Measurements from ENCODE around the gene SFXN5. TPM values are rescaled to one million over a fixed set of nuclear protein-coding genes. Genes with fewer than 3 reads are reported as not detected.

Gene SFXN5
- total and polyA plus RNA-seq, 2 donors: 9.2 to 11.8 TPM

DNA sequence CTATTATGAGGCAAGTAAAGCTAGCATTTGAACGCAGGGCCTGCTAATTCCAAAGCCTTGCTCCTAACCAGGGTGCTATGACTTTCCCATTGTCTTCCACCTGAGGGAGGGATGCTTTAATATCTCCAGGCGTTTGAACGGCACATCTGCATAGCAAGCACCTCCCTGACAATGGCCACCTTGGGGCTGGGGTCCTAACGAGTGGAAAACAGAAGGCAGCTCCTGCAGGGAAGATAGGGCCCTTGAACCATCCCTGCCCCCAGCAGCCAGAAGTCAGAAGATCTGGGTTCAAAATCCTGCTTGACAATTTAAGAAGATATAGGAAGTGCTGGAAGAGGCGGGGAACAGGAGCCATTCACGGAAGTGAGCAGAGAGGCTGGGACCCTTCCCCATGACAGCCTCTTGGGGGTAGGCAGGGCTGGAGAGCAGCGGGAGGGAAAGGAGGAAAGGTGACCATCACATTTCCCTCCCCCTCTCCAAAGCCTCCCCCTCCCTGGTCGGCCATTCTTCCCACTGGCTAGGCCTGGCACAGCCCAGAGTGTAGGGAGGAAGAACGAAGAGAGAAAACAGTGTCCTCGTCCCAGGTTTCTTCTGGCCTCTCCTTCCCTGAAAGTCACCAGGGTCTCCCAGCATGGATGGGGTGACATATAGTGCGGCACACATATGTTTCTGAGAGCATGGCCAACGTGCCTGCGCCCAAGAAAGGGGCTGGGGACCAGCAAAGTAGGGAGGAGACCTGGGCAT lies 80.6 kb downstream of the SFXN5 start:
- H3K4me1 ChIP-seq (ENCODE audit: insufficient read depth): no peaks in the 10 kb centered on the region
- no peaks in the 10 kb centered on the region for H3K36me3 ChIP-seq (ENCODE audit: insufficient read depth)
- WGBS: 93% methylated on average over 13 of the region's 13 CpGs
- no peak for DNase-seq (ENCODE audit: extremely low spot score)
- no peak overlapping the region for H3K27ac ChIP-seq (ENCODE audit: low read depth)
- H3K4me3 ChIP-seq (ENCODE audit: low read depth, low read length): no peak overlapping the region

DNA sequence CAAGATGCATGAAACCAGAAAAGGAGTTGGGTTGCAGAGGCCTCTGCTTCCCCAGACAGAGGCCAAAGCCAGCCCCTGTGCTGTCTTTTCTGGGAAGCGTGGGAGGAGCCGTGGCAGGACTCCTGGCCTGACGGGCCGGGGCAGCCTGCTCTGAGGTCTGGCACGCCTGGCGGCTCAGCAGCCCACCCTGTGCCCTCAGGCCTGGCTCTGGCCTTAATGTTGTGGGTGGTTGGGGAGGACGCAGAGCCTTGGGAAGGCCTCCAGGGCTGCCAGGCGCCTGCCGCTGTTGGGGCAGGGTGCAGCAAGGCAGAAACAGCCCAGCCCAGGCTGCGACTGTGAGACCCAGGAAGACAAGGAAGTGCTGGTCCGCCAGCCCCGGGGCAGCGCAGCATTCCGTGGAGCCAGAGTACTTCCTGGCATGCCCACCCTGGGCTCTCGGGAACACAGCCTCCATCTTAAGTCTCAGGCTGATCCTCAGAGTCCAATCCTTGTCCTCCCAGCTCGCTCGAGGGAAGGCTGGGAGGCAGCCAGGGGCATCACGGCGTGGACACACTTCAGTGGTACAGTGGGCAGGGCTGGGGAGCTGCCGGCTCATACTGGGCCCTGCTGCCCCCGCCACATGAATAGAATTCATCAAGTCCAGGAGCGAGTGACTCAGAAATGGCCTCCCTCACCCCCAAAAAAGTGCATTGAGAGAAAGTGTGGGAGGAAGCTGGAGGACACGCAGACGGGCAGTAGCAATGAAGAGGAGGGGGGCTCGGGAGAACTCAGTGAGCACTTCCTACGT lies 81.5 kb downstream of the SFXN5 start:
- no peaks in the 10 kb centered on the region for H3K4me1 ChIP-seq (ENCODE audit: insufficient read depth)
- no peak overlapping the region for H3K27ac ChIP-seq (ENCODE audit: low read depth)
- no peak for DNase-seq (ENCODE audit: extremely low spot score)
- no peak overlapping the region for H3K4me3 ChIP-seq (ENCODE audit: low read depth, low read length)
- WGBS: 75% methylated on average over 26 of the region's 26 CpGs
- no peaks in the 10 kb centered on the region for H3K36me3 ChIP-seq (ENCODE audit: insufficient read depth)

DNA sequence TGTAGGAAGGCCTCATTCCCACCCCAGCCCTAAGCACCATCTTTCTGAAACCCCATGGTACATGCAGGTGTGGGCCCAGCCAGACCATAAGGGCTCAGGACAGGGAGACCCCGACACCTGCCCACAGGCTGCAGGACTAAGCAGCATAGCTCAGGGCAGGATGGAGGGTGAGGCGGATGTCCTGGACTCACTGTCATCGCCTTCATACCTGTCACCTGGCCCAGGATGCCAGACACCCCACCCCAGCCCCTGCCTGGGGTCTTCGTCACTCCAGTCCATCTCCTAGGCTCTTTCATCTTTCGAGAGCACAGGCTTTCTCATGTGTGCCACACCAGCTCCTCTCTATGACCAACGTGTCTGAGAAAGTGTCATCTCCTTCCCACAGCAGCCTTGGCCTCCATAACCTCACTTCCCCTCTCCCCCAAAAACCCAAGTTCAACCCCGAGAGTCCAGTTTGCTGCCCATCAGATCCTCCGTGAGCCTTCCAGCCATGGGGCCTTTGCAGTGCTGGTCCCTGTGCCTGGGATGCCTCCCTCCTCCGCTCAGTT lies 82.7 kb downstream of the SFXN5 start:
- Histone ChIP-seq H3K36me3 (ENCODE audit: insufficient read depth) (no peaks in the 10 kb centered on the region), H3K27ac (ENCODE audit: low read depth) (no peak overlapping the region), H3K4me3 (ENCODE audit: low read depth, low read length) (no peak overlapping the region), H3K4me1 (ENCODE audit: insufficient read depth) (no peaks in the 10 kb centered on the region)
- 92% methylated on average over 9 of the region's 9 CpGs for WGBS
- DNase-seq (ENCODE audit: extremely low spot score): no peak

DNA sequence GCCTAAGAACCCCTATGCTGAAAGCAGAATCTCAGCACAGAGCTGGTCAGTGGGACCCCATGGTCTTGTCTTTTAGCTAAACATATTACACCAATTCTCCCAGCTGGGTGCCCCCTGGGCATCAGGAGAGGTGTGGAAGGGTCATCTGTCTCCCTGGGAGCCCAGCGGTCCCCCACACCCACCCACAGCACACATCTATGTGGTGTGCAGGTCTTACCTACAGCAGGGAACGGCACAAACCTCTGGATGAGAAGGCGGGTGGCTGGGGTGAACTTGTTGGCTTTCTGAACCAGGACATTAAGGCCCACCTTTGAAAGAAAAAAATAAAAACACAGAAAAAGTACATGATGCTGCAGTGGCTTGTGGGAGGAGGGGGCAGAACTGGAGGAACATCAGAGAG lies 83.5 kb downstream of the SFXN5 start:
- H3K36me3 ChIP-seq (ENCODE audit: insufficient read depth): no peaks in the 10 kb centered on the region
- no peak overlapping the region for H3K4me3 ChIP-seq (ENCODE audit: low read depth, low read length)
- H3K4me1 ChIP-seq (ENCODE audit: insufficient read depth): no peaks in the 10 kb centered on the region
- no peak overlapping the region for H3K27ac ChIP-seq (ENCODE audit: low read depth)
- no peak for DNase-seq (ENCODE audit: extremely low spot score)
- 95% methylated on average over 3 of the region's 3 CpGs for WGBS

DNA sequence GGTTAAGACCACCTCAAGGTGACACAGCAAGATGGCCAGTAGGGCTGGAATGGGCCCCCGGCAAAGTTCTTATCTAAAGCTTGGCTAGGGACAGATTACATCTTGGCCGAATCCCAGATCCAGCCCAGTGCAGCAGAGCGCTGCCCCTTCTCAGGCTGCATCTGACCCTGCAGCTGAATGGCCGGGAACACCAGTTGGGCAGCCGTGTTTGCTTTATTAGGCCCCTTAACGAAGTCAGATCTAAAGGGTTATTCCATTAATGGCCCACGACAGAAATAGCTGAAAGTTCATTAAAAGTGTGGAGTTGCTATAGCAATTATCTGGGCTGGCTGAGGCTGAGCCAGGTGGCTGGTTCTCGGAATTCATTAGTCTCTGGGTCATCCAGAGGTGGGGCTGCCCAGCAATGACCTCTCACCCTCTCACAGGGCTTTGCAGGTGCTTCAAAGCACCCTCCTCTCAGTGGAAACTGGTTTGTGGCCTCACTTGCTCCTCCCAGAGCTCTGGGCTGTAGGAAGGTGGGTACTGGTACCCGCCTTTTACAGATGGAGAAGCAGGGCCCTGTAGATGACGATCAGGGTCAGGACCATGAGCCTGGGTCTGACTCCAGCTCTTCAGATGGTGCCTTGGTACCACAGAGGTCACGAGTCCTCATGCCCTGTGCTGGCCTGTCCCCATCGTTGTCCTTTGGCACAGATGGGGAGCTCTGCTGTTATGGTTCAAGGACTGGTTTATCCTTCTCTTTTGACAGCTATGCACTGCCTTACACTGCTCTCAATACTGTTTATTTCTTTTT lies 85.4 kb downstream of the SFXN5 start:
- Histone ChIP-seq H3K4me3 (ENCODE audit: low read depth, low read length) (no peak overlapping the region), H3K36me3 (ENCODE audit: insufficient read depth) (no peaks in the 10 kb centered on the region), H3K27ac (ENCODE audit: low read depth) (no peak overlapping the region), H3K4me1 (ENCODE audit: insufficient read depth) (no peaks in the 10 kb centered on the region)
- WGBS: 65% methylated on average over 12 of the region's 12 CpGs
- DNase-seq (ENCODE audit: extremely low spot score): no peak

DNA sequence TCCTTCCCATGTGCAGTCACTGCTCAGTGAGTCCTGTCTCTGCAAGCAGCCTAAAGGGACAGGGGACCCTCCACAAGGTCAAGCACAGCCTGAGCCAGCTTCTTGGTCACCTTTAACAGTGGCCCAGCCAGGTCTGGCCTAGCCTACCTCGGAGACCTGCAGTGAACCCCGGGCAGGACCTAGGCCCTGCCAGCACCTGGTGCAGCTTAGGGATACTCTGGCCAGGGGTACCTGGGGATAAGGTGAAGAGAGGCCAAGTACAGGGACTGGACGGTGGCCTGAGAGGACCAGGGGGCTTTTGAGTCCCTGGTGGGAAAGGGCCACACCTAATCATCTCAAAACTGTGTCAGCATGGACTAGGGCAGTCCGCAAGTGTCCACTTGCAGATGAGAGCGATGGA lies 86.4 kb downstream of the SFXN5 start:
- Histone ChIP-seq H3K36me3 (ENCODE audit: insufficient read depth) (no peaks in the 10 kb centered on the region), H3K4me3 (ENCODE audit: low read depth, low read length) (no peak overlapping the region), H3K27ac (ENCODE audit: low read depth) (no peak overlapping the region), H3K4me1 (ENCODE audit: insufficient read depth) (no peaks in the 10 kb centered on the region)
- no peak for DNase-seq (ENCODE audit: extremely low spot score)
- 97% methylated on average over 5 of the region's 5 CpGs for WGBS

DNA sequence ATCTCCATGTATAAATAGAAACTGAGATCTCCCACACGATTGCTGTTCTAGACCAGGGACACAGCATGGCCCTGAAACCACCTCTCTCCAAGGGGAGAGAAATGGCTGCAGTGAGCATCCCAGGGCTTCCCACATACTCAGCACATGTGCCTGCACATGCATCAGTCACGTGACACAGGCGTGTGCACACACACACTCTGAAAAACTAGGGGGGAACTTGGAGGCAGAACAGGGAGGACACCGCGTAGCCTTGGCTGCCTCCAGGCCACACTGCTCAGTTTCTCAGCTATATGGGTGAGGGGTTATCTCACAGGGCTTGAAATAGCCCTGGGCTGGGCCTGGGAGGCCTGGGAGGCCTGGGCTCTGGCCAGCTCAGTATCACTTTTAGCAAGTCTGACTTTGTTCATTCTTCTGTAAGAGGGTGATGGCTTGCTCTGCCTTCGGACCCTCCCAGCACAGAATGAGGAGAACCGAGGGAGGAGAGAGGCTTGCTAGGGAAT lies 87.3 kb downstream of the SFXN5 start:
- Histone ChIP-seq H3K36me3 (ENCODE audit: insufficient read depth) (no peaks in the 10 kb centered on the region), H3K4me1 (ENCODE audit: insufficient read depth) (no peaks in the 10 kb centered on the region), H3K4me3 (ENCODE audit: low read depth, low read length) (no peak overlapping the region), H3K27ac (ENCODE audit: low read depth) (no peak overlapping the region)
- 74% methylated on average over 7 of the region's 7 CpGs for WGBS
- DNase-seq (ENCODE audit: extremely low spot score): no peak

DNA sequence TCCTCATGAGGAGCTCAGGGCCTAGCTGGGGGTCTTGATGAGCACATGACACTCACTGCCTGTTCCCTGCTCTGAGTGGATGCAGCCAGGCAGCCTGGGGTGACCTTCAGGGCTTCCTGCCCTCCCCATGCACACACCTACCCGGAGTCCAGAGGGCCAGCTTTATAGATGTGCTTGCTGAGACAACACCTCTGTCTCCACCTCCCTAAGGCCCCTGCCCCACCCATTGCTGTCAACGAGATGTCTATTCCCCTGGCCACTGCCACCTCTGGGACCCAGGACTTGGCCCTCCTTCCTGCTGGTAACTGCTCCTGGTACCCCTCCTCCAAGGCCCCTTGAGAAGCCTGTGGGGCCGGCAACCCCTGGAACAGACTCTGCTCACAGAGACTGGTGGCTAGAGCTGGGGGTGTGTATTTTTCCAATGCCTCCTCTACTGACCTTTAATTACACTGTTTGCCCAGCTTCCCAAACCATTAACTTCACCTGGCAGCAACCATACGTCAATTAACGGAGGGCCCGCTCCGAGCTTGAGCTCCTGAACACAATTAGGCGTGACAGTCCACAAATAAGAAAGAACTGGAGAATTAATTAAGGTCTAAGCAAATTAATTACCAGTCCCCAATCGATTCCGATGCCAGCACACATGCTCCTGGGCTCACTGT lies 87.9 kb downstream of the SFXN5 start:
- no peaks in the 10 kb centered on the region for H3K4me1 ChIP-seq (ENCODE audit: insufficient read depth)
- DNase-seq (ENCODE audit: extremely low spot score): no peak
- H3K27ac ChIP-seq (ENCODE audit: low read depth): no peak overlapping the region
- WGBS: 88% methylated on average over 10 of the region's 10 CpGs
- H3K4me3 ChIP-seq (ENCODE audit: low read depth, low read length): no peak overlapping the region
- H3K36me3 ChIP-seq (ENCODE audit: insufficient read depth): no peaks in the 10 kb centered on the region

DNA sequence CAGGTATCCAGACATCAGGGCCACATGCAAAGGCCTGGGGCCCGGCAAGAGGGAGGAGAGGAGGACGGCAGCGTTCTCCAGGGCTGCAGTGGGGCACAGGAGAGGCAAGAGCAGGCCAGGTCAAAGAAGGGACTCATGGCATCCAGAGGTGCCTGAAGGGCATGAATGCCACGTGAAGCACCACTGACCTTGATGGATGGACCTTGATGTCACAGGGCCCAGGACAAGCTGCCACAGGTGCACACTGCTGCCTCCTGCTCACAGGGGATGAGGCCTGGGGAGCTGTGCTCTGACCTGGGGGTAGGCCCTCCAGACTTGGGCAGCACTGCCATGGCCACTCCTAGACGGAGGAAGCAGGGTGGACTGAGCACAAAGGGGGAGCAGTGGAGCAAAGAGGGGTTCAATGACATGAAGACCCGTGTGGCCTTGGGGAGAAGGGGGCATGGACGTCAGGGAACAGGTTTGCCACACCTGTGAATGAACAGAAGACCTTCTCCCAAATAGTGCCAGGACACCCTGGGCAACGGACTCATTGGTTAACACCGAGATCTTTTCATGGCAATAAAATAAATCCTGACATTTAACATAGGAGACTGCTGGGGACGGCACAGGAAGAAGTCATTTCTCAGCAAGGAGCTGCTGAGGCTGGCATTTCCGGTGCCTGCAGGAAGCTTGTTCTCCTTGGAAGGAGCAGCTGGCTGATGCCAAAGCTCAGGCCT lies 88.6 kb downstream of the SFXN5 start:
- WGBS: 87% methylated on average over 11 of the region's 11 CpGs
- no peak overlapping the region for H3K4me3 ChIP-seq (ENCODE audit: low read depth, low read length)
- DNase-seq (ENCODE audit: extremely low spot score): no peak
- no peaks in the 10 kb centered on the region for H3K4me1 ChIP-seq (ENCODE audit: insufficient read depth)
- no peak overlapping the region for H3K27ac ChIP-seq (ENCODE audit: low read depth)
- no peaks in the 10 kb centered on the region for H3K36me3 ChIP-seq (ENCODE audit: insufficient read depth)

DNA sequence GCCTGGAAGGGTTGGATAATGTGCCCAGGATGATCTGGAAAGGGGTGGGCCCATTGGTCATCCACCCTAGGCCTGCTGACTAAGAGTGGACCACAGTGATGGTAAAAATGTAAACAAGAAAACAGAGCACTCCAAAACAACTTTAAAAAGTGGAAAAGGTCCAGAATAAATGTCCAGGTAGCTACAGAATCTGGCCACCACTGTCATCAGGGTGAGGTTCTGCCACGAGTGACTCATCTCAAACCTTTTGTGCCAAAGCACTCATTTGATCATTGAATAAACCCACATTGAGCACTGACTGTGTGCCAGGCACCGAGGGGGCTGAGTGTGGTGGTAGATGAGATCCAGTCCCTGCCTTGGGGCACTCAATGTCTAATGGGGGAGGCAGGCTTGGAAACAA lies 89.3 kb downstream of the SFXN5 start:
- Histone ChIP-seq H3K27ac (ENCODE audit: low read depth) (no peak overlapping the region), H3K36me3 (ENCODE audit: insufficient read depth) (no peaks in the 10 kb centered on the region), H3K4me1 (ENCODE audit: insufficient read depth) (no peaks in the 10 kb centered on the region), H3K4me3 (ENCODE audit: low read depth, low read length) (no peak overlapping the region)
- WGBS: 89% methylated on average over 2 of the region's 2 CpGs
- no peak for DNase-seq (ENCODE audit: extremely low spot score)

DNA sequence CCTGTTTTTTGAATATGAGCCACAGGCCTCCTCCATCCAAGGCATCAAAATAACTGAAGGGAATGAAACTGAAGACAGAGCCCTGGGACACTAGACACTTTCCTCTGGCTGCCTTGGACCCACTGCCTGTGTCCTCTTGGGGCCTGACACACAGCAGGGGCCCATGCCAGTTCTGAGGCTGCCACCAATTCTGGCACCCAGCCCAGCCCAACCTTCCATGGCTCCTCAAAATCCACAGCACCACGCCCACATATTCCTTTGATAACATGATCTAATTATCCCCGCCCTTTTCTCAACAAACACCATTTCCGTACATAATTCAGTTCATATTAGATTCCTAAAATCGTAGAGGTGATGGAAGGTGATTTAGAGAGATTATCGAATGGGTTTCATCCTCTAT lies 90.0 kb downstream of the SFXN5 start:
- Histone ChIP-seq H3K4me1 (ENCODE audit: insufficient read depth) (no peaks in the 10 kb centered on the region), H3K27ac (ENCODE audit: low read depth) (no peak overlapping the region), H3K36me3 (ENCODE audit: insufficient read depth) (no peaks in the 10 kb centered on the region), H3K4me3 (ENCODE audit: low read depth, low read length) (no peak overlapping the region)
- DNase-seq (ENCODE audit: extremely low spot score): no peak
- WGBS: 87% methylated on average over 5 of the region's 5 CpGs

DNA sequence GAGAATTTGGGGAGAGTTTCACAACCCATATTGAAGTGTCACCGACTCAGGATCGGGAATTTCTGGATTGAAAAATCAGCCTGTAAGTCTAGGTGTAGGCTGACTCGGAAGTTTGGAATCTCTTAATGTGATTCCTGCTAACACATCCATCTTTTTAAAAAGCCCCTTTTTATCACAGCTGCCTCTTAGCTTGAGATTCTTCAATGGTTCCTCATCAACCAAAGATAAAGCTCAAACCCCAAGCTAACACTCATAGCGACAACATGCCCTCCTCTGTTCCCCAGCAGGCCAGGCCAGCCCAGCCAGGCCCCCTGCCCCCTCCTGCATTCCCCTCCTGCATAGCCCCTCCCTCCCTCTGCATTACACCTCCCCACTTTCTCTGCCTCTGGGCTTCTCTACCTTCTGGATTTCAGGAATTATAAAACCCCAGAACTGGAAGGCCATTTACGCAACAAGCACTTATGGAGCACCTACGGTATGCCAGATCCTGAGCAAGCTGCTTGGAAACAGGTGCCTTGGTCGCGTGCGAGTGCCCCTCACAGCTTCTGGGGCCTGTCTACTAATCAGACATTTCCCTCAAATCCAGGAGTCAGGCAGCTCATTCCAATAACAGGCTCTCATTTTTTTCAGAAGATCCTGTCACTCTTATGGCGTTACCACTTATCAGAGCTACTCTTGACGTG lies 90.8 kb downstream of the SFXN5 start:
- Histone ChIP-seq H3K27ac (ENCODE audit: low read depth) (no peak overlapping the region), H3K4me3 (ENCODE audit: low read depth, low read length) (no peak overlapping the region), H3K36me3 (ENCODE audit: insufficient read depth) (no peaks in the 10 kb centered on the region), H3K4me1 (ENCODE audit: insufficient read depth) (no peaks in the 10 kb centered on the region)
- WGBS: 95% methylated on average over 11 of the region's 11 CpGs
- no peak for DNase-seq (ENCODE audit: extremely low spot score)
